ENCODE data around the gene PRKN. TPM values are rescaled to one million over a fixed set of nuclear protein-coding genes. Genes with fewer than 3 reads are reported as not detected.

Gene PRKN
- total RNA-seq, 1 donor from 2014 or later = 2.8 TPM

DNA sequence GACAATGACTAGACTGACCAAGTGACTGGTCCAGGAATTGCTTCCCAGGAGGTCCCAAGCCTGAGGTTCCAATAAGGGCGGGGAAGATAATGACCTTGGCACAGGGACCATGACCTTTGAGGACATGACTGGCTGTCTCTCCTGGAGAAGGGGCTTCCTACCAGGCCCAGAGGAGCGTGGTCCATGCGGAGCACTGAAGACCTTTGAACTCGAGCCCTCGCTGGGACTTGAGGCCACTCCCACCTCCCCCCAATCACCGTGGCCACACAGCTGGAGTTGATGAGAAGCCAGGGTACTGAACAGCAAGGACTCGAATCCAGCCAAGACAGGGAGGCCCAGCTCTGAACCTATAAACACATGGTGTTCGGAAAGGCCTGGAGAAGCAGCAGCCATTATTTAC lies 677.0 kb downstream of the PRKN start:
- Histone ChIP-seq H3K27me3 (no peaks in the 10 kb centered on the region), H3K4me1 (no peaks in the 10 kb centered on the region), H2AFZ (replicated peaks) (no peak overlapping the region), H3K27ac (no peak overlapping the region), H3K9ac (no peak overlapping the region), H3K36me3 (no peaks in the 10 kb centered on the region), H3K9me3 (ENCODE audit: low read depth) (no peaks in the 10 kb centered on the region), H3F3A (ENCODE audit: low read depth) (no peaks in the 10 kb centered on the region), H4K20me1 (ENCODE audit: low read depth) (no peaks in the 10 kb centered on the region), H3K79me2 (ENCODE audit: low read depth) (no peaks in the 10 kb centered on the region), H3K4me2 (no peak overlapping the region), H3K4me3 (no peak overlapping the region)
- Mint-ChIP-seq H3K27ac (no peak overlapping the region), H3K9me3 (no peaks in the 10 kb centered on the region), H3K27me3 (ENCODE audit: insufficient read depth, low read depth) (no peaks in the 10 kb centered on the region), H3K4me1 (peaks cover 11% of the 10 kb centered on the region), H3K4me3 (no peak overlapping the region), H3K36me3 (no peaks in the 10 kb centered on the region)
- TF ChIP-seq CTCF (IDR thresholded peaks at IDR 0.05) (no peak), EZH2 (IDR thresholded peaks at IDR 0.05) (no peak), EZH2phosphoT487 (IDR thresholded peaks at IDR 0.05) (no peak)
- no peak for DNase-seq (ENCODE audit: low spot score)

DNA sequence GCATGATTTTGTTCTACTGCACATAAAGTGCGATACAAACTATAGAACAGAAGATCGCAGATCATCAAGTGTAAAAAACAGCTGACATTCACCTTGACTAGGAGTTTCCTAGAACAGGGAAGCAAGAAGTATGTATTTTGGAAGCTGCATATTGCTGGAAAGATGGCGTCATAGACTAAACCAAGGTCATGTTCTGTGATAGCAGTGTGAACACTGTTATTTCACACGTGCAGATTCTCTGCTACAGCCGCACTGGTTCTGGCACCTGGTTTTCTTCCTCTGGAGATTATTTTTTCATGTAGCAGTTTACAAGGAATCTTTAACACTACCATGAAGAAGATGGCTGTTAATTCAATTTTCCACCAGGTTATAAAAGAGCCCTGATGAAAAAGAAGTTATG lies 681.2 kb downstream of the PRKN start:
- Histone ChIP-seq H3K36me3 (no peaks in the 10 kb centered on the region), H3K9me3 (ENCODE audit: low read depth) (no peaks in the 10 kb centered on the region), H3K4me1 (no peaks in the 10 kb centered on the region), H3K27me3 (no peaks in the 10 kb centered on the region), H2AFZ (replicated peaks) (no peak overlapping the region), H3K4me2 (no peak overlapping the region), H3F3A (ENCODE audit: low read depth) (no peaks in the 10 kb centered on the region), H4K20me1 (ENCODE audit: low read depth) (no peaks in the 10 kb centered on the region), H3K27ac (no peak overlapping the region), H3K79me2 (ENCODE audit: low read depth) (no peaks in the 10 kb centered on the region), H3K9ac (no peak overlapping the region), H3K4me3 (no peak overlapping the region)
- Mint-ChIP-seq H3K27me3 (ENCODE audit: insufficient read depth, low read depth) (no peaks in the 10 kb centered on the region), H3K4me1 (peaks cover 4% of the 10 kb centered on the region), H3K36me3 (no peaks in the 10 kb centered on the region), H3K27ac (no peak overlapping the region), H3K4me3 (no peak overlapping the region), H3K9me3 (no peaks in the 10 kb centered on the region)
- no peak for DNase-seq (ENCODE audit: low spot score)
- no peak for TF ChIP-seq EZH2phosphoT487 (IDR thresholded peaks at IDR 0.05)
- no peak for TF ChIP-seq CTCF (IDR thresholded peaks at IDR 0.05)
- no peak for TF ChIP-seq EZH2 (IDR thresholded peaks at IDR 0.05)

DNA sequence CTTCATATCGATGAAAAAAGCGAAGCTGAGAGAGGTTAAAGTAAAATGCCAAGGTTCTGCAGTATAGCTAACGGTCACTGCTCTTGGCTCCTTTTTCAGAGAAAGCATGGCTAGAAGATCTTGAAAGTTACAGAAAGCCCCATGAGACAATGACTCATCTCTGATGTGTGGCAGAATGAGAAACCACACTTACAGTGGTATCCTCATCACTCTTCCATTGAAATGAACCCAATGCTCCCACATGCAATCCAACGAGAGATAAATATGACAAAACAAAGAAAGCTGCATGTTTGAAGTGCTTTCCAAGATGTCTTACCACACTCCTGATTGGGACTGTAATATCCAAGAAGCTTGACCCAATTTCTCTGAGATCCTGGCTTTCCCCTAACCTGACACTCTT lies 694.9 kb downstream of the PRKN start:
- H3K4me2 ChIP-seq = no peak overlapping the region
- H3K4me1 ChIP-seq = no peaks in the 10 kb centered on the region
- no peaks in the 10 kb centered on the region for H3K36me3 ChIP-seq
- Mint-ChIP-seq H3K27ac (no peak overlapping the region), H3K27me3 (ENCODE audit: insufficient read depth, low read depth) (no peaks in the 10 kb centered on the region), H3K4me3 (no peak overlapping the region), H3K36me3 (no peaks in the 10 kb centered on the region), H3K4me1 (no peaks in the 10 kb centered on the region), H3K9me3 (no peaks in the 10 kb centered on the region)
- no peak overlapping the region for H3K9ac ChIP-seq
- no peak overlapping the region for H2AFZ ChIP-seq (replicated peaks)
- TF ChIP-seq CTCF (IDR thresholded peaks at IDR 0.05) (no peak), EZH2 (IDR thresholded peaks at IDR 0.05) (no peak), EZH2phosphoT487 (IDR thresholded peaks at IDR 0.05) (no peak)
- H4K20me1 ChIP-seq (ENCODE audit: low read depth) = no peaks in the 10 kb centered on the region
- H3K9me3 ChIP-seq (ENCODE audit: low read depth) = no peaks in the 10 kb centered on the region
- no peak overlapping the region for H3K4me3 ChIP-seq
- DNase-seq (ENCODE audit: low spot score) = no peak
- no peaks in the 10 kb centered on the region for H3K27me3 ChIP-seq
- no peaks in the 10 kb centered on the region for H3K79me2 ChIP-seq (ENCODE audit: low read depth)
- no peak overlapping the region for H3K27ac ChIP-seq
- no peaks in the 10 kb centered on the region for H3F3A ChIP-seq (ENCODE audit: low read depth)

Data from neural progenitor cell (in vitro differentiated cells).